Activated CD8-positive, alpha-beta memory T cell treated with anti-CD3 and anti-CD28 coated beads for 24 hours (primary cell): ENCODE data around the gene P4HA1.

Experiments
- DNase-seq: peaks from one replicate; pipeline ENCODE4 v3.0.0-alpha.2; 2020

Gene P4HA1

DNA sequence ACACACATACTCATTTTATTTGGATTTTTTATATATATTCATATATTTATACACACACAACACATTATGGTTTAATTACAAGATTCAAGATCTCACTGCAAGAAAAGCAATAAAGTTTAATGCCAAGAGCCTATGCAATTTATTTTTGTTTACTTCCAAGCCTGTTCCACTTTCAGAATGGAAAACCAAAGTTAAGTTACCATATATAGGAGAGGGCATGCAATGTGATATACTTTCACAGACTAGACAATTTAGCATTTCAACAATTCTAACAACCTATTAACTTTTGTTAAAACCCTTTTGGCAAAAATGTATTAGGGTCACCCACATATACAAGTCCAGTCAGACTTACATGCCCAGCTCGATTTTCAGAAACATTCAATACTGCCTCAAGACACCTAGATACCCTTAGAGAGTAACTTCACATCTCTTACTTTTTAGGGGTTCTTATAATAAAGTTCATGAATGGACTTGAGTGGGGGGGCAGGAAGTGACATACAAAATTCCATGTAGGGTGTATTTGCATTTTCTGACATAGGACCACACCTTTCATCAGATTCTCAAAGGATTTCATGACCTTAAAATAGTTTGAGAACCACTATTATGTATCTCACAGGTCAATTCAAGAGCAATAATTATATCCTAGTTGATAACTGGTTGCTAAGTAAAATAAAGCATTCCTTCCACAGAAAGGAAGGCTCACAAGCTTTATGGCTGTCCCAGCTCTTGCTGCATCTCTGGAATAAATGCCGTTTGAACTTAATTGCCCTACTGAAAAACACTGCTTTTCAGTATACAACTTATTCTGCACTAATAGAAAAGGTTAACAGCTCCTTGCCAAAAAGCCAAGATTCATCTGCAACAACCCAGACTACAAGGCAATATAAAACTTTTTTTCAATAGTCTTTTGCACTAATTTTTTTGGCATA is 2.5 kb downstream of the P4HA1 start:
- DNase-seq = no peak

- no peak for DNase-seq
These were observed 3.8 kb downstream of the P4HA1 start for GRCh38 chr10:73092830-73093229.

DNA sequence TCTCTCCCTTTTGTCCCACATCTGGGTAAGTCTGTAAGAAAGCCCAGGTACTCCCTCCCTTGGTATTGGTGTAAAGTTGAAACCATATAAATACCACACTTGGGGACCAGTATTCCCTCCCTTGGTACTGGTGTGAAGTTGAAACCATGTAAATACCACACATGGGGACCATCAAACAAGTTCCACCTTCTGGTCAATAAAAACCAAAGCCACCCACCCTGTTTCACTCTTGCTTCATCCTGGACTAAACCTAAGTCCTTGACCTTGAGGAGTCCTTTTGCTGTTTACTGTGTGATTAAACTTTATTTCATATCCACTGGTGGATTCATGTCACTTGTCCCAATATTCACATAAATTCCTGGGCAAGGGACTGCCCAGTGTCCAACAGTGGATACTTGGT is 8.4 kb downstream of the P4HA1 start:
- no peak for DNase-seq

- no peak for DNase-seq
These were observed 9.8 kb downstream of the P4HA1 start for GRCh38 chr10:73086816-73087215.

DNA sequence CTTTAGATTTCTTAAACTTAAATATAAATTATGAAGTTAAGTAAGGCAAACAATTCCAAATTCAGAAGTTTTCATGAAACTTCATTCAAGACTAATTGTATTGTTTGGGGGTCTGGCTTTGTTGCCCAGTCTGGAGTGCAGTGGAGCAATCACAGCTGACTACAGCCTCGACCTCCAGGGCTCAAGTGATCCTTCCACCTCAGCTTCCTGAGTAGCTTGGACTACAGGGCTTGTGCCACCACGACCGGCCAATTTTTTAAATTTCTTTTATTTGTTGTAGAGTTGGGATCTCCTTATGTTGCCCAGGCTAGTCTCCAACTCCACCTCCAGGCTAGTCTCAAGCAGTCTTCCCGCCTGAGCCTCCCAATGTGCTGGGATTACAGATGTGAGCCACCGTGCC is 12.5 kb downstream of the P4HA1 start:
- DNase-seq = no peak

DNA sequence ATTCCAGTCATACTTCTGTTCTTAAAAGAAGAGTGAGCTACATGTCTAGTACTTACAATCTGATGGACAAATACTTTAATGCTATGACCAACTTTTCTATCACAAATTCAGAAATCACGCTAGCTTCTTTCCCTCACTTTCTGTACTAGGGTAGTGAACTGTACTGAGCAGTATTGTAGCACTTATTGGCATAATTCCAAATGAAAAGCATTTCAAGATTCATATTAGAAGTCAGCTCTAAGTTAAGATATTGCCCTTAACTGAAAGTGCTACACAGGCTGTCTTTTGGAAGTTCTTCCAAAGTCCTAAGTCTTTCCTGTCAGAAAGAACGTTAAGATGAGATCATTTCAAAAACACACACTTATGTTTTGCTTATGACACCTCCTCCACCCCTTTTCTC is 13.4 kb downstream of the P4HA1 start:
- no peak for DNase-seq

DNA sequence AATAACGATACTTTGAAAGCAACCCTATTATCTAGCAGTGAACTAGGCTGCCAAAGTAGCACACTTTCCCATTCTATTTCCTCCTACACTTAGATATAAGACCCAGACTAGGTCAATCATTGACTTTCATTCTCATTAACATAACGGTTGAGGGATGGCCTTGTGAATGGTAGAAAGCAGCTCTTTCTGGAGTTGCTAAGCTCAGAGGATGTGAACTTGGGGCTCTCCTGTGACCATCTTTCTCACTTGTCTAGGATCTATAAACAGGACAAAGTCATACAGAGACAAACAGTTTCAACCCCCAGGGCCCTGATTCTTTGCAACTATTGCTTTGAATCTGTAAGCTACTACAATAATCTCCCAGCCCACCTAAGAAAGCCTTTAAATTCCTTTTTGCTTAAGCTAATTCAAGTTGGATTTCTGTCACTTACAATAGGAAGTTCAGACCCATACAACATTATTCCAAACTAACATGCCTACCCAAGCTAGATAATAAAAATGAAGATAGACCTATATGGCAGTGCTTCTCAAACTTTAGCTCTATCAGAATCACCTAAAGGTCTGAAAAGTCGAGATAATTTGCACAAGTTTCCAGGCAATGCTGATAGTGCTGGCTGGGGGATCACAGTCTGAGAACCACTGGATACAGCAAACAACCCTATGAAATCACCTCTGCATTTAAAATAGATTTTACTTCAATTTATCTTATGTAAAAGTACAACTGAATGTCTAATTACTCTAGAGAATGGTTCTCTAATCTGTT is 16.7 kb downstream of the P4HA1 start:
- DNase-seq = no peak

GRCh38 chr10:73076360-73077183 is 20.1 kb downstream of the P4HA1 start:
- DNase-seq = no peak

- no peak for DNase-seq
These were observed 20.8 kb downstream of the P4HA1 start for GRCh38 chr10:73075829-73076228.

- no peak for DNase-seq
These were observed 23.0 kb downstream of the P4HA1 start for GRCh38 chr10:73073627-73074026.

- DNase-seq = no peak
These were observed 31.2 kb downstream of the P4HA1 start for GRCh38 chr10:73065441-73065840.

DNA sequence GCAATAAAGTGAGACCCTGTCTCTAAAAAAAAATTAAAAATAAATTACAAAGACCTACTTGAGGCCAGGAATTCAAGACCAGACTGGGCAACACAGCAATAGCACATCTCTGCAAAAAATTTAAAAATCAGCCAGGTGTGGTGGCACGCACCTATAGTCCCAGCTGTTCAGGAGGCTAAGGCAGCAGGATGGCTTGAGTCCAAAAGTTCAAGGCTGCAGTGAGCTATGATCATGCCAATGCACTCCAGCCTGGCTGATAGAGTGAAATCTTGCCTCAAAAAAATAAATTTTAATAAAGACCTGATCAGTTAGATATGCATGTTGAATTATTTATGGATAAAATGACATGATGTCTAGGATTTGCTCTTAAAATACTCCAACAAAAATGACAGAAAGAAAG is 34.9 kb downstream of the P4HA1 start:
- DNase-seq = no peak

GRCh38 chr10:73060738-73061635 is 35.7 kb downstream of the P4HA1 start:
- no peak for DNase-seq

GRCh38 chr10:73060173-73060572 is 36.5 kb downstream of the P4HA1 start:
- DNase-seq = no peak

DNA sequence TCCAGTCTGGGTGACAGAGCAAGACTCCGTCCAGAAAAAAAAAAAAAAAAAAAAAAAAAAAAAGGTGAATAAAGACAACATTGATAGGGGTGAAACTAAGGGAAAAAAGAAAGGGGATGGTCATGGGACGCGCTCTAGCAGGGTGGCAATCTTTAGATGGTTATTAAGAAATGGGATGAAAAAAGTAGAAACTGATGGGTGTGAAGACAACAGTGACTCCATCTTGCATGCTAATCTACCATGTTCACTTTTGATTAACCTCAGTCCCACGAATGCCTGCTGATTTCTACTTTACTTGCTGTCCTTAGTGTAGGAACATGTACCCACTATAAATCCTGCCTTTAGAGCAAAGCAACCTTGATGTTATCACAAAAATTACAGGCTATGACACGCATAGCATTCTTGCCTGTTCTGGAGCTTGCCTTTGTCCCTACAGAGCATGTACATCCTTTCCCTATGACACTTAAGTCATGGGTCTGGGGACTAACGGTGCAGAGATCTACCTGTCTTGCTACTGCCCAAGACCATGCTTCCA is 38.5 kb downstream of the P4HA1 start:
- DNase-seq = no peak

DNA sequence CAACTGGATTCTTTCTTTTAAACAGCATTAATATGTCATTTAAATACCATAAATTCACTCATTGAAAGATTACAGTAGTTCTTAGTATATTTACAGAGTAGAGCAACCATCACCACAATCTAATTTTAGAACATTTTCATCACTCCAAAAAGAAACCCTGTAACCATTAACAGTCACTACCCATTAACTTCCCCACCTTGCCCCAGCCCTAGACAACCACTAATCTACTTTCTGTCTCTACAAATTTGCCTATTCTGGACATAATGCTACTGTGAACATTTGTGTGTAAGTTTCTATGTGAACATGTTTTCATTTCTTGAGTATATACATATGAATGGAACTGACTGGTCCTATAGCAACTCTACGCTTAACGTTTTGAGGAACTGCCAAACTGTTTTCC is 42.4 kb downstream of the P4HA1 start:
- DNase-seq = no peak

GRCh38 chr10:73053275-73053674 is 43.4 kb downstream of the P4HA1 start:
- no peak for DNase-seq

GRCh38 chr10:73044378-73045285 is 52.0 kb downstream of the P4HA1 start:
- DNase-seq = no peak

- no peak for DNase-seq
These were observed 52.8 kb downstream of the P4HA1 start for GRCh38 chr10:73043766-73044377.

- DNase-seq = no peak
These were observed 53.3 kb downstream of the P4HA1 start for GRCh38 chr10:73043319-73043718.
